HEK293 (cell line): Measurements from ENCODE around the gene TRMT112.

Experiments used
- EGR2 ChIP-seq: fragments of 450-650 bp; formaldehyde crosslinking; IDR thresholded peaks from 2 replicates; pipeline ENCODE4 v1.5.1; 2016; ENCODE audit warnings: low read depth, missing biosample characterization, missing genetic modification characterization
- HOXA7 ChIP-seq: sonication (generic); formaldehyde crosslinking; IDR thresholded peaks from 2 replicates; pipeline ENCODE4 v1.8.1; 2022; ENCODE audit warnings: missing genetic modification reagents, borderline replicate concordance
- IKZF3 ChIP-seq: fragments of 450-650 bp; IDR thresholded peaks from 2 replicates; pipeline ENCODE4 v1.5.0; 2018; ENCODE audit warnings: missing biosample characterization, mild to moderate bottlenecking, missing genetic modification characterization, moderate library complexity
- INSM2 ChIP-seq: fragments of 450-650 bp; formaldehyde crosslinking; IDR thresholded peaks from 2 replicates; pipeline ENCODE4 v1.5.1; 2016; ENCODE audit warnings: missing biosample characterization, missing genetic modification characterization
- KLF10 ChIP-seq: fragments of 450-650 bp; IDR thresholded peaks from 2 replicates; pipeline ENCODE4 v1.5.1; 2018; ENCODE audit warnings: missing biosample characterization, mild to moderate bottlenecking, missing genetic modification characterization
- KLF17 ChIP-seq: fragments of 450-650 bp; formaldehyde crosslinking; IDR thresholded peaks from 2 replicates; pipeline ENCODE4 v1.5.1; 2016; ENCODE audit warnings: missing biosample characterization, missing genetic modification characterization
- RBAK ChIP-seq: fragments of 450-650 bp; formaldehyde crosslinking; IDR thresholded peaks from 2 replicates; pipeline ENCODE4 v1.5.1; 2016; ENCODE audit warnings: missing biosample characterization, missing genetic modification characterization
- SP2 ChIP-seq: fragments of 450-650 bp; formaldehyde crosslinking; IDR thresholded peaks from 2 replicates; pipeline ENCODE4 v1.5.1; 2016; ENCODE audit warnings: missing biosample characterization, missing genetic modification characterization
- SP7 ChIP-seq: fragments of 450-650 bp; formaldehyde crosslinking; IDR thresholded peaks from 2 replicates; pipeline ENCODE4 v1.5.1; 2016; ENCODE audit warnings: missing biosample characterization, missing genetic modification characterization
- YY1 ChIP-seq: fragments of 450-650 bp; formaldehyde crosslinking; IDR thresholded peaks from 2 replicates; pipeline ENCODE4 v1.5.1; 2018; ENCODE audit warnings: missing biosample characterization, missing genetic modification characterization
- ZBTB26 ChIP-seq: fragments of 450-650 bp; formaldehyde crosslinking; optimal IDR thresholded peaks from 2 replicates; pipeline ENCODE3; 2016; ENCODE audit warnings: missing biosample characterization, mild to moderate bottlenecking, missing genetic modification characterization
- ZEB2 ChIP-seq: fragments of 450-650 bp; formaldehyde crosslinking; IDR thresholded peaks from 2 replicates; pipeline ENCODE4 v1.5.1; 2016; ENCODE audit warnings: missing biosample characterization, missing genetic modification characterization
- ZNF133 ChIP-seq: fragments of 450-650 bp; formaldehyde crosslinking; IDR thresholded peaks from 2 replicates; pipeline ENCODE4 v1.5.1; 2016; ENCODE audit warnings: missing biosample characterization, missing genetic modification characterization
- ZNF19 ChIP-seq: fragments of 450-650 bp; formaldehyde crosslinking; IDR thresholded peaks from 2 replicates; pipeline ENCODE4; 2016; ENCODE audit warnings: missing biosample characterization, missing genetic modification characterization, low read depth
- ZNF211 ChIP-seq: fragments of 450-650 bp; formaldehyde crosslinking; IDR thresholded peaks from 2 replicates; pipeline ENCODE4 v1.5.1; 2016; ENCODE audit warnings: low read depth, missing biosample characterization, missing genetic modification characterization
- ZNF214 ChIP-seq: fragments of 450-650 bp; formaldehyde crosslinking; IDR thresholded peaks from 2 replicates; pipeline ENCODE4 v1.5.1; 2017; ENCODE audit warnings: missing biosample characterization, mild to moderate bottlenecking, missing genetic modification characterization, borderline replicate concordance
- ZNF248 ChIP-seq: fragments of 450-650 bp; formaldehyde crosslinking; IDR thresholded peaks from 2 replicates; pipeline ENCODE4 v1.5.1; 2017; ENCODE audit warnings: missing biosample characterization, missing genetic modification characterization
- ZNF280C ChIP-seq: fragments of 450-650 bp; formaldehyde crosslinking; IDR thresholded peaks from 2 replicates; pipeline ENCODE4 v1.5.1; 2016; ENCODE audit warnings: missing biosample characterization, missing genetic modification characterization
- ZNF311 ChIP-seq: fragments of 450-650 bp; formaldehyde crosslinking; IDR thresholded peaks from 2 replicates; pipeline ENCODE4 v1.5.1; 2017; ENCODE audit warnings: missing biosample characterization, missing genetic modification characterization, borderline replicate concordance
- ZNF350 ChIP-seq: fragments of 450-650 bp; formaldehyde crosslinking; IDR thresholded peaks from 2 replicates; pipeline ENCODE4 v1.5.0; 2017; ENCODE audit warnings: missing biosample characterization, mild to moderate bottlenecking, missing genetic modification characterization
- ZNF394 ChIP-seq: fragments of 450-650 bp; formaldehyde crosslinking; IDR thresholded peaks from 2 replicates; pipeline ENCODE4 v1.5.1; 2016; ENCODE audit warnings: missing biosample characterization, missing genetic modification characterization, mild to moderate bottlenecking, moderate library complexity, borderline replicate concordance
- ZNF433 ChIP-seq: fragments of 450-650 bp; formaldehyde crosslinking; IDR thresholded peaks from 2 replicates; pipeline ENCODE4 v1.5.1; 2016; ENCODE audit warnings: missing biosample characterization, missing genetic modification characterization, low read depth
- ZNF529 ChIP-seq: fragments of 450-650 bp; formaldehyde crosslinking; IDR thresholded peaks from 2 replicates; pipeline ENCODE4 v1.5.1; 2017; ENCODE audit warnings: missing genetic modification characterization, missing biosample characterization; ENCODE audit not compliant: insufficient replicate concordance
- ZNF555 ChIP-seq: fragments of 450-650 bp; formaldehyde crosslinking; conservative IDR thresholded peaks from 2 replicates; pipeline ENCODE4 v1.5.1; 2017; ENCODE audit warnings: missing biosample characterization, mild to moderate bottlenecking, missing genetic modification characterization, inconsistent platforms
- ZNF626 ChIP-seq: fragments of 450-650 bp; sonication (Bioruptor Pico); formaldehyde crosslinking; IDR thresholded peaks from 2 replicates; pipeline ENCODE4 v1.5.1; 2018; ENCODE audit warnings: missing biosample characterization, missing genetic modification characterization, inconsistent platforms
- ZNF660 ChIP-seq: fragments of 450-650 bp; IDR thresholded peaks from 2 replicates; pipeline ENCODE4 v1.5.1; 2018; ENCODE audit warnings: missing biosample characterization, mild to moderate bottlenecking, missing genetic modification characterization
- ZNF701 ChIP-seq: fragments of 450-650 bp; formaldehyde crosslinking; IDR thresholded peaks from 2 replicates; pipeline ENCODE4 v1.5.1; 2016; ENCODE audit warnings: missing biosample characterization, missing genetic modification characterization
- ZNF704 ChIP-seq: fragments of 450-650 bp; formaldehyde crosslinking; IDR thresholded peaks from 2 replicates; pipeline ENCODE4 v1.5.1; 2016; ENCODE audit warnings: missing biosample characterization, missing genetic modification characterization
- ZNF747 ChIP-seq: fragments of 450-650 bp; formaldehyde crosslinking; IDR thresholded peaks from 2 replicates; pipeline ENCODE4 v1.5.1; 2016; ENCODE audit warnings: missing biosample characterization, missing genetic modification characterization
- ZNF837 ChIP-seq: fragments of 450-650 bp; formaldehyde crosslinking; IDR thresholded peaks from 2 replicates; pipeline ENCODE4 v1.5.1; 2016; ENCODE audit warnings: missing biosample characterization, missing genetic modification characterization
- ZSCAN5A ChIP-seq: fragments of 450-650 bp; formaldehyde crosslinking; IDR thresholded peaks from 2 replicates; pipeline ENCODE4 v1.5.1; 2016; ENCODE audit warnings: missing biosample characterization, missing genetic modification characterization

TRMT112 gene

GRCh38 chr11:64284962-64285884 lies 32.1 kb downstream of the TRMT112 start, which contains the start of gene GPR137 (continued):
- peak; percentile 36; the same call in 1 of the 2 replicates for TF ChIP-seq ZNF394
- no peak for TF ChIP-seq ZNF747 (tag by site-specific recombination)
- no peak for TF ChIP-seq ZNF133 (tag by site-specific recombination)
- TF ChIP-seq KLF17 (tag by site-specific recombination), result no peak
- no peak for TF ChIP-seq ZNF433 (tag by site-specific recombination)
- TF ChIP-seq YY1, result peak; percentile 55; the same call in 1 of the 2 replicates
- TF ChIP-seq ZNF555 (tag by site-specific recombination), result no peak
- TF ChIP-seq ZEB2 (tag by site-specific recombination), result peak; percentile 59; the same call in 1 of the 2 replicates
- TF ChIP-seq ZNF214 (tag by site-specific recombination), result no peak
- no peak for TF ChIP-seq SP7
- TF ChIP-seq ZNF311 (tag by site-specific recombination), result no peak
- no peak for TF ChIP-seq ZNF211 (tag by site-specific recombination)
- TF ChIP-seq ZSCAN5A, result no peak
- peak; percentile 11; the same call in 1 of the 2 replicates for TF ChIP-seq KLF10
- TF ChIP-seq ZNF701 (tag by site-specific recombination), result no peak
- TF ChIP-seq ZNF837 (tag by site-specific recombination), result no peak
- TF ChIP-seq ZNF280C, result no peak
- TF ChIP-seq IKZF3 (tag by site-specific recombination), result no peak; the same call in 1 of the 2 replicates
- TF ChIP-seq HOXA7 (CRISPR knock-in tag), result no peak
- no peak for TF ChIP-seq ZNF350 (tag by site-specific recombination)
- no peak for TF ChIP-seq ZNF19
- no peak for TF ChIP-seq ZNF248 (tag by site-specific recombination)
- no peak for TF ChIP-seq RBAK (tag by site-specific recombination)
- TF ChIP-seq INSM2, result 0 out of 2 replicates have a peak, but pooled peaks have one; percentile 26
- no peak for TF ChIP-seq ZNF529
- TF ChIP-seq ZNF626 (tag by site-specific recombination), result no peak
- 0 out of 2 replicates have a peak, but pooled peaks have one; percentile 19 for TF ChIP-seq EGR2 (tag by site-specific recombination)
- TF ChIP-seq ZNF704, result no peak
- no peak for TF ChIP-seq ZNF660 (tag by site-specific recombination)
- TF ChIP-seq ZBTB26 (tag by site-specific recombination), result peak; percentile 65
- no peak; the same call in none of the 2 replicates for TF ChIP-seq SP2 (tag by site-specific recombination)
